GM19324 (cell line): ENCODE results near the gene KSR1.

Source experiments
- ATAC-seq: cut with Tn5 transposase; IDR thresholded peaks from one replicate; pipeline ENCODE4 v1.9.1; 2021; ENCODE audit warnings: mild to moderate bottlenecking, moderate library complexity; ENCODE audit not compliant: unreplicated experiment, low FRiP score

KSR1 gene

GRCh38 chr17:27545562-27546229 is 89.4 kb downstream of the KSR1 start:
- no peak for ATAC-seq

DNA sequence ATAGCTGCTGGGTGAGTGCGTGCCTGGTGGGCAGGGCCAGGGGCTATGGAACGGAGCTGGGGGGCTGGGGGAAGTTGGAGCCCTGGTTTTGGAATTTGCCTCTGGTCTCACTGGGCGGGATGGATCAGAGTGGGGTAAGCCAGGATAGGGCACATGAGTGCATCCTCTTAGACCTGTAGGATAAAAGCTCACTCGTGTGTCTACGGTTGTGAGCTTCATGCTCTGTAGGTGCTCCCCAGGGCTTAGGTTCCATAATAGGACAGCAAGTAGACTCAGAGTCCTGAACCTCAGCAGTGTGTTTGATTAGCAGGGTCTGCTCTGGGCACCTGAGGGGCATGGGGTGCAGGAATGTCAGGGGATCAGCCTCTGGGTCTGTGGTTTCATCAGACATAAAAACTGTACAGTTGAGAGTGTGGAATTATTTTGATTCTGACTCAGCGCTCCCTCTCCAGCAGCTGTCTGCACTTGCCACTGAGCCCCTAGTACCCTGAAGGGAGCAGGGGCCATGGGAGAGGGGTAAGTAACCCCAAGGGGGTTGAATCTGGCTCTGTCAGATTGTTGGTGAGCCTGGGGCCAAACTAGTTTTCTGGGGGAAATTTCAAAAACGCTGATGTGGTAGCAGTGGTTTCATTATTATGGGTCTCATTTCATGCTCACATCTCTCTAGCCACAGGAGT is 90.5 kb downstream of the KSR1 start:
- ATAC-seq = no peak

GRCh38 chr17:27547301-27547683 is 91.0 kb downstream of the KSR1 start:
- ATAC-seq = no peak

DNA sequence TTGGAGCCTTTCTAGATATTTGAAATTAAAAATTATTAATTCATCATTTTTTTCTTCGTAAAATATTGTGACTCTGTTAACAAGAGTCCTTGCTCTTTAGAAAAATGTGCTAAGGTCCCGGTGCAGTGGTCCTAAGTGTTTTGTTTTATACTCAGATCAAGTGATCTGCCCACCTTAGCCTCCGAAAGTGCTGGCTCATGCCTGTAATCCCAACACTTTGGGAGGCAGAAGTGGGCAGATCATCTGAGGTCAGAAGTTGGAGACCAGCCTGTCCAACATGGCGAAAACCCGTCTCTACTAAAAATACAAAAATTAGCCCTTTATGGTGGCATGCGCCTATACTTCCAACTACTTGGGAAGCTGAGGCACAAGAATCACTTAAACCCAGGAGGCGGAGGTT is 92.1 kb downstream of the KSR1 start:
- ATAC-seq = no peak

- no peak for ATAC-seq
Observed at GRCh38 chr17:27549251-27549893, 93.1 kb downstream of the KSR1 start.

DNA sequence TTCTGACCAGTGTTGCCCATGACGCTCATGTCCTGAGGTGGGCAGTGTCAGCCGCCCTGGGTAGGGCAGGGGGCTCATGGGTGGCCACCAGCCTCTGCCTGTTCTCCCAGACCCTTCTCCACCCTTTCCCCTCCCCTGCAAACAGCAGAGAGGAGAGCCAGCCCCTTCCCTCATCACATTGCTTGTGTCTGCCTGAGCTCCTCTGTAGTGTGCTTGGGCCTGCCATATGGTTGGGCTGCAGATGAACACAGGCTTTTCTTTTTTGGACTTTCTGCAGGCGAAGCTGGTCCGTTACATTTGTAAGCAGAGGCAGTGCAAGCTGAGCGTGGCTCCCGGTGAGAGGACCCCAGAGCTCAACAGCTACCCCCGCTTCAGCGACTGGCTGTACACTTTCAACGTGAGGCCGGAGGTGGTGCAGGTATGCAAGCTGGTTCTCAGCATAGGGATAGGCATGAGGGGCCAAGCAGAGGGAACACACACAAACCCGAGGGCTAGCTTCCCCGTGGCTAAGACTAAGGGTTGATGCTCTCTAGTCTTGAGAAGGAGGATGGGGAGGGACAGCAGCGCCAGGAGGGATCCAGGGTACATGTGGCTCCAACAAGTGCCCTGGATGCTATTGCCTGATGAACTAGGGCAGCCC is 94.2 kb downstream of the KSR1 start:
- ATAC-seq = no peak

DNA sequence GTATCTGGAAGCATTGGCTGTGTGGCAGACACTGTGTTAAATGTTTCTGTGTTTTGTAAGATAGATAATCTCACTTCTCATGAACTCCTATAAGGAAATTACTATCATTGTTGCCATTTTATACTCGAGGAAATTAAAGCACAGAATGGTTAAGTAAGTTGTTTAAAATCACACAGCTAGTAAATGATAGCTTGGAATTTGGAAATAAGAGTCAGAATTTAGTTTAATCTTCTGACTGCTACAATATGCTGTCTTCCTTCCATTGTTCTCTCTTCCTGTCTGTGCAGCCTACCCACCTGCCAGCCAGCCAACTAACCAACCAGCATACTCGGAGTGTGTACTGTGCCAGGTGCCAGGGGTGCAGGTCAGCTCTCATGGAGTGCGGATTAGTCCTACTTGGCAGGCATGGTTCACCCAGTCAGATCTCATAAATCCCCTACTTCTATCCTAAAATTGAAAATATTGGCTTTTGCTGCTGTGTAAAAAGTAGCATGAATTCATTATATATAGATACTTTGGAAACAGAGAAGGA is 94.8 kb downstream of the KSR1 start:
- ATAC-seq = no peak

- ATAC-seq = no peak
Observed at GRCh38 chr17:27551701-27552248, 95.5 kb downstream of the KSR1 start.

GRCh38 chr17:27552276-27552732 is 96.1 kb downstream of the KSR1 start:
- no peak for ATAC-seq

- ATAC-seq = no peak
Observed at GRCh38 chr17:27553019-27553511, 96.8 kb downstream of the KSR1 start.

DNA sequence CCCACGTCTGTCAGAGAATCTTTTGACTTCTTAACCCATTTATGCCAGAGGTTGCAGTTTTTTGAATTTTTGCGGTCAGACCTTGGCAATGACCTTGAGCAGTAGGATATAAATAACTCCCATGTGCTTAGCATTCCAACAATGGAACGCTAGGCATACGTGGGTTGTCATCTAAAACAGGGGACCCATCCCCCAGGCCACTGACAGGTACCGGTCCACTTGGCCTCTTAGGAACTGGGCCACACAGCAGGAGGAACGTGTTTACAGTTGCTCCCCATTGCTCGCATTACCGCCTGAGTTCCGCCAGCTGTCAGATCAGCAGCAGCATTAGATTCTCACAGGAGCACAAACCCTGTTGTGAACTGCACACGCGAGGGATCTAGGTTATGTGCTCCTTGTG is 97.9 kb downstream of the KSR1 start:
- no peak for ATAC-seq

DNA sequence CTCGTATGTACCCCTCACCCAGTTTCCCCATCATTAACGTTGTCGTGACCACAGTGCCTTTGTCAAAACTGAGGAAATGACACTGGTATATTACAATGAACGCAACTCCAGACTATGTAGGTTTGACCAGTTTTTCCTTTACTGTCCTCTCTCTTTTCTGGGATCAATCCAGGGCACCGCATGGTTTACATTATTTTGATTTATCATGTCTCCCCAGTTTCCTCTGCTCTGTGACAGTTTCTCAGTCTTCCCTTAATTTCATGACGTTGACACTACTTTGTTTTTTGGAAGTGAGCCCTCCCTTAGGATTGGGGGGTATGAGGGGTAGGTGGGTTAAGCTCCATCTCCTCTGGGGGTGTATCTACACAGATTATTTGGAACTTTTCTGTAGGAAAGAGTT is 98.7 kb downstream of the KSR1 start:
- ATAC-seq = no peak

DNA sequence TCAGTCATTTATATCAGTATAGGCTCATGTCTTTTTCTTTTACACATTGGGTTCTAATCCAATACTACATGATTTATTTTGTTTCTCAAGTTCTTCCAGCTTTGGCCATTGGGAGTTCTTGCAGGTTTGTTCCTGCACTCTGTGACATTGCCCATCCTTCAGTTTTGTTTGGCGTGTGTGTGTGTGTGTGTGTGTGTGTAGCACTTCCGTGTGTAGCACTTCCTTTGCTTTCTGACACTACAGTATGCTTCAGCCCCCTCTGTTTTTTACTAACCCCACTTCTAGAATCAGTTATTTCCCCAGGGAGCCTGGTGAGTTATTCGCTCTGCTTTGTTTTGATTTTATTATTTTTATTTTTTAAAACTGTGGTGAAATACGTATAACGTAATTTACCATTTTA is 99.1 kb downstream of the KSR1 start:
- ATAC-seq = no peak

- ATAC-seq = no peak
Observed at GRCh38 chr17:27558341-27558740, 102.1 kb downstream of the KSR1 start.

DNA sequence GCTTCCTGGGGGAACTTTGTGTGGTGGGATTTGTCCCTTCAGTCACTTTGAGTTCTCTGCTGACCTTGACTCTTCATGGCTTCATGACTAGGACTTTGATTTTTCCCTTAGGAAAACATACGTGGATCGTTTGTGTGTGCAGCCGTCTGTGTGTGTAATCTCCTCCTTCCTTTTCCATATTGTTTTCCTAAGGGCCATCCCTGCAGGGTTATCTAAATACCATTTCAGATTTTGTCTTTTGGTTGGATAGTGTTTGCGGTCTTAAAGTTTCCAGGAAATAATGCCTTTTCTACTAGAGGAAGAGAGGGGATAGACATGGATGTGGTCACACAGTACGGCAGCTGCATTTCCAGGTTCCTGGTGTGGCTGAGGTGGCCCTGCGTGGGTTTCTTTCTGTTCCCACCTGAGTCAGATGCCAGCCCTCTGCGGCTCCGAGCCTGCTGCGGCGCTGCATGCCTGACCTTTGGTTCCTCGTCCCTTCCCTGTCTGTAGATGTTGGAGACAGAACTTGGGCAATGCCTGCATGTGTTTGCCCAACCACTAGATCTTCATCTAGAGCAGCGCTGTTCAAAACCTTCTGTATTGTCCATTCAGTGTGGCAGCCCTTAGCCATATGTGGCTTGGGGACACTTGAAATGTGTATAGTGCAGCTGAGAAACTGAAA is 102.7 kb downstream of the KSR1 start:
- no peak for ATAC-seq

DNA sequence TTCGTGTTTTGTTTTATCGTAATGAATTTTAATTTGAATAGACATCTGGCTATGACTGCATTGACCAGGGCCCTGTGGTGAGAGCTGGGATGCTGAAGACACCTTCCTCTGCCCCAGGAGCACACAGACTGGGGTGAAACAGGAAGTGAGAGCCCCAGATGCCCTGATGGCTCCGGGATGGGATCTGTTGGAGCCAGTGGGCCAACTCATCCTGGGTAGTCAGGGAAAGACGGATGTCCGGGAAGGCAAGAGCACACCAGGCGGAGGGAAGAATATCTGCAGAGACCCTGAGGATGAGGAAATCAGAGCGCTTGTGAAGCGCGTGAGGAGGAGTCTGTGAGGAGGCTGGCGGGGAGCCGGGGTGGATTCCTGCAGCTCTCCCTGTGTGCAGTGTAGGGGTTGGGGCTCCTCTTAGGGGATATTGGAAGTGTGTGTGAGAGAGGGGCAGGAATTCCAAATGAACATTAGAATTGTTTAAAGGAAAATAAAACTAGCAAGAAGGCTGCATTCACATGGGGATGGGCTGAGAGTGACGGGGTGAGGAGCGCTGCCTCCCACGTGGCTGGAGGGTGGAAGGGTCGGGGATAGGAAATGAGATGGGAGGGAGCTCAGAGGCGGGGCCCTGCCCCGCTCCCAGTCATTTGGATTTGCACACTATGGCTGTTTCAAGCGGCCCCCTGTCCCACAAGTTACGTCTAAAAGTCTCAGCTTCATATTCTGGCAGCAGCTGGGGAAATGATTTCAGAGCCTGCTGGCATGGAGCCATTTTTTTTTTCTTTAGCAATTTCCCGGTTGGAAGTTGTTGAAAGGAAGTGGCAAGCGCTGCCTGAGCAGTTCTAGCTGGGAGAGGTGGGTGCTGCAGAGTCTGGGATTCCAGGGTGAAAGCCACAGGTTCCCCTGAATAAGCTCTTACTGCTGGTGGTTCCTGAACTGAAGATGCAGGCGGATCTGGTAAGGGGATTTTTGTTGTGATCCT is 103.5 kb downstream of the KSR1 start:
- ATAC-seq = no peak

GRCh38 chr17:27560668-27561067 is 104.4 kb downstream of the KSR1 start:
- ATAC-seq = no peak

GRCh38 chr17:27562777-27563455 is 106.7 kb downstream of the KSR1 start:
- no peak for ATAC-seq
